ENCODE measurements around the gene CAPN14. TPM values are rescaled to one million over a fixed set of nuclear protein-coding genes. Genes with fewer than 3 reads are reported as not detected.

Gene CAPN14
- total RNA-seq, 1 experiment from 2014 or later, result 0.23 TPM

DNA sequence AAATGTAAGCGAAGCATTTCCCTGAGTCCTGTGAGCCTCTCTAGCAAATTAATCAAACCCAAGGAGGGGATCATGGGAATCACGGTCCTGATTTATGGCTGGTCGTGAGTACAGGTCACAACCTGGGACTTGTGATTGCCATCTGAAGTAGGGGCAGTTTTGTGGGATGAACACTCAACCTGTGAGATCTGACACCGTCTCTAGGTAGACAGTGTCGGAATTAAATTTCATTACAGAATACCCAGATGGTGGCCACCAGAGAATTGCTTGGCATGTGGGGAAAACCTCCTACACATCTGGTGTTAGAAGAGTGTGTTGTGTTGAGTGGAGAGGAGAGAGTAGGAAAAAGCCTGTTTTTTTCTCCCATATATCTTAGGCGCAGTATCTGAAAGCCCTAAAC, 12.5 kb downstream of the CAPN14 start:
- H3K36me3 ChIP-seq (ENCODE audit: control insufficient read depth, insufficient read depth, low read length), result no peaks in the 10 kb centered on the region
- H3K4me1 ChIP-seq, result no peaks in the 10 kb centered on the region
- intact Hi-C loops (cut with micrococcal nuclease; ENCODE audit: unreplicated experiment), result no loop called here
- Mint-ChIP-seq H3K27me3 (ENCODE audit: insufficient read depth, unreplicated experiment) (peaks cover 6% of the 10 kb centered on the region), H3K4me1 (ENCODE audit: low read depth, unreplicated experiment) (no peaks in the 10 kb centered on the region), H3K27ac (ENCODE audit: unreplicated experiment) (no peak overlapping the region), H3K9me3 (ENCODE audit: unreplicated experiment) (no peaks in the 10 kb centered on the region), H3K36me3 (ENCODE audit: insufficient read depth, unreplicated experiment) (no peaks in the 10 kb centered on the region), H3K4me3 (ENCODE audit: unreplicated experiment) (no peak overlapping the region)
- TF ChIP-seq CTCF (IDR thresholded peaks at IDR 0.05; ENCODE audit: insufficient read depth in 1 of 2, low read depth in 1 of 2, low read length in 1 of 2, severe bottlenecking in 1 of 2, unreplicated experiment in 1 of 2), result no peak
- ChIA-PET CTCF (no interaction called here), POLR2A (no interaction called here)
- BruUV-seq (replicated peaks), result no TSS peak
- no peaks in the 10 kb centered on the region for H3K9me3 ChIP-seq
- H3K27me3 ChIP-seq (replicated peaks; ENCODE audit: control insufficient read depth, insufficient read depth, low read length), result no peaks in the 10 kb centered on the region
- no peak for DNase-seq
- no peak overlapping the region for H3K4me3 ChIP-seq (ENCODE audit: low read depth, low read length)

GRCh38 chr2:31203916-31204315, 13.4 kb downstream of the CAPN14 start:
- Histone ChIP-seq H3K27me3 (replicated peaks; ENCODE audit: control insufficient read depth, insufficient read depth, low read length) (no peaks in the 10 kb centered on the region), H3K36me3 (ENCODE audit: control insufficient read depth, insufficient read depth, low read length) (no peaks in the 10 kb centered on the region), H3K9me3 (no peaks in the 10 kb centered on the region), H3K4me3 (ENCODE audit: low read depth, low read length) (no peak overlapping the region), H3K4me1 (no peaks in the 10 kb centered on the region)
- H3K36me3 Mint-ChIP-seq (ENCODE audit: insufficient read depth, unreplicated experiment), result no peaks in the 10 kb centered on the region
- H3K4me3 Mint-ChIP-seq (ENCODE audit: unreplicated experiment), result no peak overlapping the region
- ChIA-PET POLR2A (no interaction called here), CTCF (no interaction called here)
- DNase-seq, result no peak
- no peak overlapping the region for H3K27ac Mint-ChIP-seq (ENCODE audit: unreplicated experiment)
- TF ChIP-seq CTCF (IDR thresholded peaks at IDR 0.05; ENCODE audit: insufficient read depth in 1 of 2, low read depth in 1 of 2, low read length in 1 of 2, severe bottlenecking in 1 of 2, unreplicated experiment in 1 of 2), result no peak
- intact Hi-C loops (cut with micrococcal nuclease; ENCODE audit: unreplicated experiment), result no loop called here
- no peaks in the 10 kb centered on the region for H3K9me3 Mint-ChIP-seq (ENCODE audit: unreplicated experiment)
- BruUV-seq (replicated peaks), result no TSS peak
- H3K27me3 Mint-ChIP-seq (ENCODE audit: insufficient read depth, unreplicated experiment), result peaks cover 6% of the 10 kb centered on the region
- peaks cover 2% of the 10 kb centered on the region for H3K4me1 Mint-ChIP-seq (ENCODE audit: low read depth, unreplicated experiment)

DNA sequence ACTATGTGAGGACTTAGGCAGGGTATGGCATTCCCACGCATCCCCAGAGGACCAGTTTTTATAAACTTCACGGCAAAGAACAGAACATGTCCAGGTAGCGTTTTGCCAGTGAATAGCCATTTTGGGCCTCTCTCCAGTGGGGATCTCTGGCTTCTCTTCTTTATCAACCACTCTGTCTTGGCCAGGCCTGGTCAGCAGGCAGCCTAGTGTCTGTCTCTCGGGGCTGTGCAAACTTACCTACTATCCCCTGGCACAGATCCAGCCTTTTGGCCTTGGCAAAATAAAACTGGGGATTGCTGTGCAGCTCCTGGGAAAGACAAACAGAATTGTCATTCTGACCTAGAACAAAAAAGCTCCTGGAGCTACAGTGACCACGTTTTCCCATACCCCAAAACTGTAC, 14.5 kb downstream of the CAPN14 start:
- Mint-ChIP-seq H3K27me3 (ENCODE audit: insufficient read depth, unreplicated experiment) (peaks cover 6% of the 10 kb centered on the region), H3K4me1 (ENCODE audit: low read depth, unreplicated experiment) (peaks cover 7% of the 10 kb centered on the region), H3K9me3 (ENCODE audit: unreplicated experiment) (no peaks in the 10 kb centered on the region), H3K27ac (ENCODE audit: unreplicated experiment) (no peak overlapping the region), H3K4me3 (ENCODE audit: unreplicated experiment) (no peak overlapping the region), H3K36me3 (ENCODE audit: insufficient read depth, unreplicated experiment) (no peaks in the 10 kb centered on the region)
- BruUV-seq (replicated peaks), result no TSS peak
- DNase-seq, result no peak
- no peak for TF ChIP-seq CTCF (IDR thresholded peaks at IDR 0.05; ENCODE audit: insufficient read depth in 1 of 2, low read depth in 1 of 2, low read length in 1 of 2, severe bottlenecking in 1 of 2, unreplicated experiment in 1 of 2)
- Histone ChIP-seq H3K36me3 (ENCODE audit: control insufficient read depth, insufficient read depth, low read length) (no peaks in the 10 kb centered on the region), H3K27me3 (replicated peaks; ENCODE audit: control insufficient read depth, insufficient read depth, low read length) (no peaks in the 10 kb centered on the region), H3K9me3 (no peaks in the 10 kb centered on the region), H3K4me3 (ENCODE audit: low read depth, low read length) (no peak overlapping the region), H3K4me1 (peaks cover under 1% of the 10 kb centered on the region; the same call in 1 of the 2 replicates)
- ChIA-PET POLR2A (no interaction called here), CTCF (no interaction called here)
- intact Hi-C loops (cut with micrococcal nuclease; ENCODE audit: unreplicated experiment), result no loop called here
